OCI-LY3 (cell line): ENCODE measurements around the gene PAQR5.

ENCODE experiments used
- H2AFZ ChIP-seq: fragments of 200-600, 300-600 bp; shearing (Covaris generic); 2 replicates; pipeline ENCODE4 v1.6.0; 2014; ENCODE audit warnings: antibody characterized with exemption, low read depth, low read length
- H3K27ac ChIP-seq: fragments of 200-600, 300-600 bp; sonication (generic); 2 replicates; pipeline ENCODE4 v1.5.1; 2014; ENCODE audit warnings: mild to moderate bottlenecking, low read length, moderate library complexity, mixed read lengths
- H3K27me3 ChIP-seq: fragments of 200-600, 300-600 bp; sonication (generic); 2 replicates; pipeline ENCODE4 v1.6.1; 2014; ENCODE audit warnings: low read depth, low read length, mixed read lengths
- H3K36me3 ChIP-seq: fragments of 200-600, 300-600 bp; sonication (generic); replicated peaks from 2 replicates; pipeline ENCODE3; 2014; ENCODE audit warnings: low read depth, low read length, mixed read lengths
- H3K4me1 ChIP-seq: fragments of 300-600, 200-600 bp; sonication (generic); 2 replicates; pipeline ENCODE4 v1.6.1; 2014; ENCODE audit warnings: low read length, mixed read lengths
- H3K4me2 ChIP-seq: fragments of 200-600, 300-600 bp; sonication (generic); 2 replicates; pipeline ENCODE4 v1.6.1; 2014; ENCODE audit warnings: low read length, mixed read lengths
- H3K4me3 ChIP-seq: fragments of 300-600, 200-600 bp; sonication (generic); 2 replicates; pipeline ENCODE4 v1.5.1; 2014; ENCODE audit warnings: antibody characterized with exemption, mild to moderate bottlenecking, low read length, moderate library complexity
- H3K79me2 ChIP-seq: fragments of 300-600, 200-600 bp; shearing (Covaris generic); 2 replicates; pipeline ENCODE4 v1.6.1; 2014; ENCODE audit warnings: mild to moderate bottlenecking, low read length, mixed read lengths
- H3K9ac ChIP-seq: fragments of 300-600, 200-600 bp; shearing (Covaris generic); 2 replicates; pipeline ENCODE4 v1.6.0; 2014; ENCODE audit warnings: mild to moderate bottlenecking, low read length, moderate library complexity
- H3K9me3 ChIP-seq: fragments of 200-600, 300-600 bp; shearing (Covaris generic); 2 replicates; pipeline ENCODE4 v1.6.1; 2014; ENCODE audit warnings: low read length, mixed read lengths; ENCODE audit not compliant: insufficient read depth
- H4K20me1 ChIP-seq: fragments of 200-600, 300-600 bp; sonication (generic); 2 replicates; pipeline ENCODE4 v1.6.1; 2016; ENCODE audit warnings: low read length, mixed read lengths; ENCODE audit not compliant: insufficient read depth
- CTCF ChIP-seq: fragments of 200-600, 300-600 bp; sonication (generic); IDR thresholded peaks from 2 replicates; pipeline ENCODE4 v1.5.1; 2014; ENCODE audit warnings: antibody characterized with exemption, low read length, low read depth
- EZH2phosphoT487 ChIP-seq: fragments of 200-600 bp; shearing (Covaris generic); IDR thresholded peaks from 2 replicates; pipeline ENCODE4 v1.6.1; 2018; ENCODE audit warnings: antibody characterized with exemption, mixed run types, low read depth

Gene PAQR5

DNA sequence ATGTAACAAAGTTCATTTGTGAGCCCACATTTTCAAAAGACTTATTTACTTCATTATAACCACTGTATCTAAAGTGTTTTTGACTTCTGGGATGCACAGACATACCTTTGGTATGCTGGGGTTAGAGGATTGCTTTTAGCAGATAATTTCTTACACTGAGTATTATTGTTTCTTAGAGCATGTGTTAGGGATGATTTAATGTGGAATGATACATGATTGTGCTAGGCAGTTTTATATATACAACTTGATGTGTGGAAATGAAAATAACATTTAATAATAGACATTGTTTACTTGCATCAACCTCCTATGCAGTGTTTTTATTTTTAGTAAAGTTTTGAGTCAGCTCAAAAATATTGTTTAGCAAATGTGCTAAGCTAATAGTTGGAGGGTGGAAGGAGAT, 118.9 kb downstream of the PAQR5 start:
- Histone ChIP-seq H3K9ac (no peak overlapping the region), H3K27ac (no peak overlapping the region), H3K9me3 (no peaks in the 10 kb centered on the region), H2AFZ (no peak overlapping the region), H3K27me3 (no peaks in the 10 kb centered on the region), H3K4me3 (no peak overlapping the region), H3K79me2 (peaks cover 49% of the 10 kb centered on the region), H3K4me2 (no peak overlapping the region), H4K20me1 (0 out of 2 replicates have a peak, but pooled peaks cover 3% of the 10 kb centered on the region), H3K36me3 (peaks cover 51% of the 10 kb centered on the region), H3K4me1 (peaks cover 9% of the 10 kb centered on the region)
- TF ChIP-seq CTCF: no peak
- no peak for TF ChIP-seq EZH2phosphoT487

DNA sequence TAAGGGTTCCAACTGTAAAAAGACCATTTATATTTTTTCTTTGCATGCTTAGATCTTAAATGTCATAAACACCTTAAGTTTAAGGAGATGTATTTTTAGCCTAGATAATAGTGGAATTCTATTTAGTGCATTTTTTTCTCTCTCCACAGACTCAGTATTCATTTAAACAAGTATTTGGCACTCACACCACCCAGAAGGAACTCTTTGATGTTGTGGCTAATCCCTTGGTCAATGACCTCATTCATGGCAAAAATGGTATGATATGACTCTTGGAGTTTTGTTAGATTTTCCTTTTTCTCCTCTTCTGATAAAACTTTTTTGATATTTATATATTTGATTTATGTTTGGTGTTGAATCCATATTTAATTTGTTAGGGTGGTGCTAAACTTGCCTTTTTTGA, 122.8 kb downstream of the PAQR5 start:
- H3K79me2 ChIP-seq: peaks cover 31% of the 10 kb centered on the region
- peaks cover 78% of the 10 kb centered on the region for H3K36me3 ChIP-seq
- H3K4me3 ChIP-seq: no peak overlapping the region
- no peak overlapping the region for H2AFZ ChIP-seq
- TF ChIP-seq EZH2phosphoT487 (no peak), CTCF (no peak)
- H3K4me2 ChIP-seq: no peak overlapping the region
- H3K27me3 ChIP-seq: no peaks in the 10 kb centered on the region
- H3K27ac ChIP-seq: no peak overlapping the region
- no peaks in the 10 kb centered on the region for H3K4me1 ChIP-seq
- no peaks in the 10 kb centered on the region for H3K9me3 ChIP-seq
- no peak overlapping the region for H3K9ac ChIP-seq
- 0 out of 2 replicates have a peak, but pooled peaks cover 3% of the 10 kb centered on the region for H4K20me1 ChIP-seq

DNA sequence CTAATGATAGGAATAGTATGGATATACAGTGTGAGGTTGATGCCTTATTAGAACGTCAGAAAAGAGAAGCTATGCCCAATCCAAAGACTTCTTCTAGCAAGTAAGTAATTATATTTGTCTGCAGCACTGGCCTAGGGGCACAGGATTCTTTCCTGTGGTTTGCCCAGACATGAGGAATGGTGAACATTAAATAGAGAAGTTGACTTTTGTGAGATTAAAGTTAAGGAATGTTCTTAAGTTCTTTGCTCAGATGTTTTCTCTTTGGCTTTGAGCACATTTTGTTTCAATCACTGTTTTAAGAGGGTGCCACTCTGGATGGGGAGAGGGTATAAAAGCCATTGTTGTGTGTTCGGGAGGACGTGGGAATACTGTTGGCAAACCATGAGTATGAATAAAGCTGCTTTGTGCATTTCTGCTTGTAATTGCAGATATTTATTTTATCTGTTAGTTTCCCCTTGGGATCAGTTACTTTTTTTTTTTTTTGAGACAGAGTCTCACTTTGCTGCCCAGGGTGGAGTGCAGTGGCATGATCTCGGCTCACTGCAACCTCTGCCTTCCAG, 123.7 kb downstream of the PAQR5 start:
- H3K27ac ChIP-seq: no peak overlapping the region
- peaks cover 23% of the 10 kb centered on the region for H3K79me2 ChIP-seq
- H3K9me3 ChIP-seq: no peaks in the 10 kb centered on the region
- H2AFZ ChIP-seq: no peak overlapping the region
- H3K4me3 ChIP-seq: no peak overlapping the region
- H3K27me3 ChIP-seq: no peaks in the 10 kb centered on the region
- no peak overlapping the region for H3K9ac ChIP-seq
- no peaks in the 10 kb centered on the region for H3K4me1 ChIP-seq
- TF ChIP-seq CTCF: no peak
- no peak overlapping the region for H3K4me2 ChIP-seq
- H3K36me3 ChIP-seq: peaks cover 81% of the 10 kb centered on the region
- H4K20me1 ChIP-seq: 0 out of 2 replicates have a peak, but pooled peaks cover 3% of the 10 kb centered on the region

DNA sequence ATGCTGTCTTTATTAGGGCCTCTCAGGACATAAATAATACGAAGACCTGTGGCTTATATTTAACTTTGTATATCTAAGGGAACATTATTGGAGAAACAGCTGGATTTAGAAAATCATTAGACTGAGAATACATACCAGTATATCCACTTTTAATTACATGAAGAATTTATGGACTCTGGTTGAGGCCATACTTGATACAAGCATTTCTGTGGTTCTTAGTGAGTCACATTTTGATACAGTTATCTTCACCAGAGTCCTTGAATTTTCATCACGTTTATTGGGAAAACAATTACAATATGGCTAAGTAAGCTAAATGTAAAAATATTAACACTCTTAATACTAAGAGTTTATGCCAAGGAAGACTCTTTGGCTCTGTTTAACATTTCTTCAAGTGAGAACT, 125.3 kb downstream of the PAQR5 start:
- Histone ChIP-seq H3K4me2 (no peak overlapping the region), H3K4me1 (no peaks in the 10 kb centered on the region), H3K9me3 (no peaks in the 10 kb centered on the region), H3K4me3 (no peak overlapping the region), H3K27me3 (no peaks in the 10 kb centered on the region), H3K36me3 (peaks cover 77% of the 10 kb centered on the region), H4K20me1 (no peaks in the 10 kb centered on the region), H2AFZ (no peak overlapping the region), H3K9ac (no peak overlapping the region), H3K79me2 (peaks cover 10% of the 10 kb centered on the region), H3K27ac (no peak overlapping the region)
- no peak for TF ChIP-seq CTCF
- TF ChIP-seq EZH2phosphoT487: no peak
